ENCODE data around the gene PCGF2. TPM values are rescaled to one million over a fixed set of nuclear protein-coding genes. Genes with fewer than 3 reads are reported as not detected.

The PCGF2 gene
- total RNA-seq, 4 donors from 2014 or later = 3.2 to 17.0 (median 6.1) TPM

GRCh38 chr17:38741921-38742410 lies 6.2 kb downstream of the PCGF2 start:
- TF ChIP-seq CTCF (IDR thresholded peaks at IDR 0.05) = no peak
- ATAC-seq (ENCODE audit: low FRiP score) (peak; percentile 26), DNase-seq (ENCODE audit: low spot score) (no peak)

DNA sequence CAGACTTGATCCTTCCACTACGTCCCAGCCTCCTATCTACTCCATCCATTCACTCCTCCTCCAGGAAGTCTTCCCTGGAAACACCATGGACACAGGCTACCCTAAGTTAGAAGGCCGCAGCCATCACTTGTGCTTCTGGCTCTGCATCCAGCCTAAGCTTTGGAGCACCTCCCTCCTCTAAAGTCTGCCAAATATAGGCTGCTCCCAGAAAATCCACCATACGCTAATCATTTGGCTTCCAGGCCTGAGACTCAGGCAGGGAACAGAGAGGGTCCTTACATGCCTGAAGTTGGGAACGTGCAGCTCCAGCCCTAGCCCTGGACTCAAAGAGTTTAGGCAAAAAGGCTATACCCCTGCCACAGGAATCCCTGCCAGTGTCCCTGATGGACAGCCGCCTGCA lies 6.7 kb downstream of the PCGF2 start:
- TF ChIP-seq CTCF (IDR thresholded peaks at IDR 0.05) = no peak
- DNase-seq (ENCODE audit: low spot score) = no peak
- no peak for ATAC-seq (ENCODE audit: low FRiP score)

GRCh38 chr17:38740806-38741205 lies 7.3 kb downstream of the PCGF2 start:
- no peak for TF ChIP-seq CTCF (IDR thresholded peaks at IDR 0.05)
- ATAC-seq (ENCODE audit: low FRiP score) = no peak
- DNase-seq (ENCODE audit: low spot score) = no peak

DNA sequence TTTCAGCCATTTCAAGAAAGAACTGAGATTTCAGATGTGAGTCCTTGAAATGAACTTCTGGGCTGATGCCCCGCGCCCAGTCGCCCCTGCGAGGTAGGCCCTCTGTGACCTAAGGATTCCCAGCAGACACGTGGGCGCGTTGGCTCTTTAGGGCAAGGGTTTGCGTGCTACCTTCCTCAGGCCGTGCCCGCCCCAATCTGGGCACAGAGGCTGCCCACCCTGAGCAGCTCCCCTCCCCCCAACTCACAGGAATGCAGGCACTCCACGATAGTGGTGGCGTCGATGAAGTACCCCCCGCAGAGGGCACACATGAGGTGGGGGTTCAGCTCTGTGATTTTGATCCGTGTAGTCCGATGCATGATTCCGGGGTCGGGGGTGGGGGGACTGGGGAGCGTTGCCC lies 8.1 kb downstream of the PCGF2 start:
- DNase-seq (ENCODE audit: low spot score) (no peak), ATAC-seq (ENCODE audit: low FRiP score) (no peak)
- TF ChIP-seq CTCF (IDR thresholded peaks at IDR 0.05) = no peak

DNA sequence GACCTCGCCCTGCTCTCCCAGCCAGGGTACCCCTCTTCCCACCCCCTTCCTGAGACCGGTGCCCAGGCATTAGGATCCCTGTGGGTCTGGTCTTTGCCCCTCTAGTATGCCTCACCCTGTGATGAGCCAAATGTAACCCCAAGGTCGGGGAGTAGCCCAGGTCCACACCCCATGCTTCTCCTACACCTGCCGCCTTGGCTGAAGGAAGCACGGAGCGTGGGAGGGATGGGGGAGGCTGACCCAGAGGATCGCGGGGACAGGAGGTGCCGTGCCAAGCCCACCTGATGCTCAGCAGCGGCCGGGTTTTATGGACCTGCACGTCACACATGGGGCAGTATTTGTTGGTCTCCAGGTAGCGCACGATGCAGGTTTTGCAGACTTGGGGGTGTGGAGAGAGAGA lies 8.8 kb downstream of the PCGF2 start:
- no peak for TF ChIP-seq CTCF (IDR thresholded peaks at IDR 0.05)
- ATAC-seq (ENCODE audit: low FRiP score) (no peak), DNase-seq (ENCODE audit: low spot score) (no peak)

- no peak for DNase-seq (ENCODE audit: low spot score)
- no peak for TF ChIP-seq CTCF (IDR thresholded peaks at IDR 0.05)
Observed at GRCh38 chr17:38738686-38739085, 9.4 kb downstream of the PCGF2 start.

DNA sequence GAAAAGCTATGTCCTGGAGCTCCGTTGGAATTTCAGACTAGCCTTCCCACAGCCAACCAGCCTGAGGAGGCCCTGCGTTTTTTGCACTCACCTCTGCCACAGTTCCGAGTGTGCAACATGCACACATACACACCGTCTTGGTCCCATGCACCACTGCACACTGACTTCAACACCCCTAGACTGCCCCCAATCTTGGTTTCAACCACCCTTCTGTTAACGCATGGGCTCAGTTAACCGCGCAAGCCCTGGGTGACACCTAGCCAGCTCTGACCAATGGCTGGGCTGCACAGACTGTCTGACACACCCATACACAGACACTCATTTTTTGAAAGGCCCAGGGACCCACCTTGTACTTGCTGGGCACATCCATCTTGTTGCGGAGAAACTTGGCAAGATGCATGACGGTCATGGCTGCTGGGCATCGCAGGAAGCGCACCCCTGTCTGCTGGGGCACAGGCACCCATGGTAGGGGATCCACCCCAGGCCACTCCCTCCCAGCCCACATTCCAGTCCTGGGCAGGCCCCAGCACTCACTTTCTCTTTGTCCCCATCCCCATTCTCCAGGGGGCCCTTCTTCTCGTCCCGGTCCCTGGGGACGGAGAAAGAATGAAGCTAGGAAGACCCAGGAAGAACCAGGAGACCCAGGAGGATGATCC lies 10.0 kb downstream of the PCGF2 start:
- no peak for TF ChIP-seq CTCF (IDR thresholded peaks at IDR 0.05)
- ATAC-seq (ENCODE audit: low FRiP score) (no peak), DNase-seq (ENCODE audit: low spot score) (no peak)

More at GRCh38 chr17:38738686-38739085, 9.4 kb downstream of the PCGF2 start:
- no peak for ATAC-seq (ENCODE audit: low FRiP score)

Data from omental fat pad (tissue), 4 donors.